Kidney glomerular epithelial cell (primary cell): ENCODE data around the gene DUSP3.

Experiments
- DNase-seq: peaks from one replicate; lab custom pipeline; 2025; lab: John Stamatoyannopoulos, UW

DUSP3 gene

GRCh38 chr17:43778337-43779144, at the start of gene DUSP3:
TSS of gene DUSP3 (minus strand) at chr17:43778977. CDS start at chr17:43778924, 53 bp downstream.
- peak; percentile 81 for DNase-seq

GRCh38 chr17:43827596-43827995, 48.8 kb upstream of the DUSP3 start:
- DNase-seq, result no peak

GRCh38 chr17:43826206-43826605, 47.4 kb upstream of the DUSP3 start:
- DNase-seq, result no peak

GRCh38 chr17:43825567-43825966, 46.8 kb upstream of the DUSP3 start:
- no peak for DNase-seq

- DNase-seq, result no peak
Observed at GRCh38 chr17:43823350-43824084, 44.7 kb upstream of the DUSP3 start.

- DNase-seq, result no peak
Observed at GRCh38 chr17:43822570-43823190, 43.9 kb upstream of the DUSP3 start.

- DNase-seq, result no peak
Observed at GRCh38 chr17:43820759-43821158, 42.0 kb upstream of the DUSP3 start.

- no peak for DNase-seq
Observed at GRCh38 chr17:43818966-43819365, 40.2 kb upstream of the DUSP3 start.

GRCh38 chr17:43817826-43818225, 39.0 kb upstream of the DUSP3 start:
- no peak for DNase-seq

GRCh38 chr17:43816336-43817320, 37.9 kb upstream of the DUSP3 start:
- no peak for DNase-seq

GRCh38 chr17:43814714-43815113, 35.9 kb upstream of the DUSP3 start:
- DNase-seq, result peak; percentile 39

GRCh38 chr17:43814026-43814425, 35.2 kb upstream of the DUSP3 start:
- DNase-seq, result no peak

- peak; percentile 29 for DNase-seq
Observed at GRCh38 chr17:43813386-43813785, 34.6 kb upstream of the DUSP3 start.

GRCh38 chr17:43812396-43813265, 33.9 kb upstream of the DUSP3 start:
- DNase-seq, result no peak

- DNase-seq, result no peak
Observed at GRCh38 chr17:43810823-43811222, 32.0 kb upstream of the DUSP3 start.

- no peak for DNase-seq
Observed at GRCh38 chr17:43810226-43810715, 31.5 kb upstream of the DUSP3 start.

GRCh38 chr17:43809121-43809520, 30.3 kb upstream of the DUSP3 start:
- DNase-seq, result no peak

GRCh38 chr17:43808076-43808475, 29.3 kb upstream of the DUSP3 start:
- no peak for DNase-seq

- no peak for DNase-seq
Observed at GRCh38 chr17:43805117-43805516, 26.3 kb upstream of the DUSP3 start.

- no peak for DNase-seq
Observed at GRCh38 chr17:43803758-43804157, 25.0 kb upstream of the DUSP3 start.
